ENCODE measurements around the gene PDZK1. TPM values are rescaled to one million over a fixed set of nuclear protein-coding genes. Genes with fewer than 3 reads are reported as not detected.
"Not testable (repeated sequence)": the region's sequence is repeated elsewhere in the genome, so short reads cannot be mapped to it uniquely, and the experiment has no call there.

PDZK1 gene
- total RNA-seq, 2 experiments from 2014 or later = 0.21 TPM; not detected in 1

- POLR2A ChIA-PET, CTCF ChIA-PET: not testable (repeated sequence)
Measured at GRCh38 chr1:145673217-145673616, 34.0 kb downstream of the PDZK1 start.

- CTCF ChIA-PET = not testable (repeated sequence)
Measured at GRCh38 chr1:145670995-145671745, 36.0 kb downstream of the PDZK1 start.

GRCh38 chr1:145665015-145665414 is 42.2 kb downstream of the PDZK1 start:
- CTCF ChIA-PET, POLR2A ChIA-PET: not testable (repeated sequence)

More at GRCh38 chr1:145670995-145671745, 36.0 kb downstream of the PDZK1 start:
- POLR2A ChIA-PET = not testable (repeated sequence)

- POLR2A ChIA-PET, CTCF ChIA-PET: not testable (repeated sequence)
Measured at GRCh38 chr1:145662502-145662901, 44.7 kb downstream of the PDZK1 start.

GRCh38 chr1:145656245-145656943 is 50.8 kb downstream of the PDZK1 start:
- POLR2A ChIA-PET, CTCF ChIA-PET: not testable (repeated sequence)

GRCh38 chr1:145643990-145644389 is 63.2 kb downstream of the PDZK1 start:
- CTCF ChIA-PET, POLR2A ChIA-PET: not testable (repeated sequence)

GRCh38 chr1:145641886-145642285 is 65.3 kb downstream of the PDZK1 start:
- POLR2A ChIA-PET, CTCF ChIA-PET: not testable (repeated sequence)

- CTCF ChIA-PET, POLR2A ChIA-PET: not testable (repeated sequence)
Measured at GRCh38 chr1:145636237-145636636, 70.9 kb downstream of the PDZK1 start.

- CTCF ChIA-PET, POLR2A ChIA-PET: not testable (repeated sequence)
Measured at GRCh38 chr1:145622177-145622576, 85.0 kb downstream of the PDZK1 start.

Other genes starting within 250 kb of the PDZK1 start
- gene GPR89A, start 99.4 kb downstream of the PDZK1 start, total RNA-seq = 10 to 100 TPM; 29.5 to 30.8 TPM
- 10 to 100 TPM; 49.0 to 57.8 TPM for gene CD160, start 12.1 kb upstream of the PDZK1 start, total RNA-seq
- 10 to 100 TPM; 16.3 to 16.4 TPM for gene RNF115, start 116.7 kb upstream of the PDZK1 start, total RNA-seq
- 10 to 100 TPM; 55.8 to 56.3 TPM for gene POLR3C, start 116.8 kb upstream of the PDZK1 start, total RNA-seq
- gene NUDT17, start 138.3 kb upstream of the PDZK1 start, total RNA-seq = 1 to 10 TPM; 2.6 to 2.9 TPM
- 10 to 100 TPM; 17.6 to 17.7 TPM for gene PIAS3, start 151.7 kb upstream of the PDZK1 start, total RNA-seq
- 1 to 10 TPM in 1 of 2 experiments, under 1 TPM in 1; 0.82 to 1.2 TPM for gene ANKRD35, start 178.5 kb upstream of the PDZK1 start, total RNA-seq
- gene ITGA10, start 202.7 kb upstream of the PDZK1 start, total RNA-seq = 1 to 10 TPM; 2.4 to 2.8 TPM
- 10 to 100 TPM; 33.6 to 34.0 TPM for gene PEX11B, start 211.3 kb upstream of the PDZK1 start, total RNA-seq
- gene RBM8A, start 220.1 kb upstream of the PDZK1 start, total RNA-seq = 100 to 1,000 TPM; 375 to 376 TPM